Measurements from ENCODE around the gene TGFBR2. TPM values are rescaled to one million over a fixed set of nuclear protein-coding genes. Genes with fewer than 3 reads are reported as not detected.

TGFBR2 gene
- total RNA-seq, 1 donor from 2014 or later: 289 TPM

GRCh38 chr3:30641416-30642251, 35.2 kb downstream of the TGFBR2 start:
- H3K4me1 ChIP-seq: peaks cover 88% of the 10 kb centered on the region
- H3K27me3 ChIP-seq (ENCODE audit: low read depth): no peaks in the 10 kb centered on the region
- intact Hi-C loops (cut with DNase I): no loop called here
- no peak overlapping the region for H3K27ac ChIP-seq
- DNase-seq (no peak), ATAC-seq (no peak)
- H3K4me3 ChIP-seq: no peak overlapping the region
- no peaks in the 10 kb centered on the region for H3K9me3 ChIP-seq
- TF ChIP-seq CTCF (IDR thresholded peaks at IDR 0.05): no peak
- peaks cover 21% of the 10 kb centered on the region for H3K36me3 ChIP-seq

GRCh38 chr3:30642849-30643361, 36.5 kb downstream of the TGFBR2 start:
- peak overlapping the region; percentile 38 for H3K27ac ChIP-seq
- ATAC-seq (no peak), DNase-seq (no peak)
- no peaks in the 10 kb centered on the region for H3K9me3 ChIP-seq
- H3K4me3 ChIP-seq: no peak overlapping the region
- peaks cover 34% of the 10 kb centered on the region for H3K36me3 ChIP-seq
- H3K27me3 ChIP-seq (ENCODE audit: low read depth): no peaks in the 10 kb centered on the region
- intact Hi-C loops (cut with DNase I): no loop called here
- peaks cover 98% of the 10 kb centered on the region for H3K4me1 ChIP-seq
- TF ChIP-seq CTCF (IDR thresholded peaks at IDR 0.05): no peak

- ATAC-seq (peak; percentile 14 to 64), DNase-seq (no peak)
- intact Hi-C loops (cut with DNase I): no loop called here
- Histone ChIP-seq H3K27ac (peak overlapping the region; percentile 38), H3K9me3 (no peaks in the 10 kb centered on the region), H3K4me3 (no peak overlapping the region), H3K36me3 (peaks cover 42% of the 10 kb centered on the region), H3K4me1 (peaks cover 96% of the 10 kb centered on the region), H3K27me3 (ENCODE audit: low read depth) (no peaks in the 10 kb centered on the region)
- no peak for TF ChIP-seq CTCF (IDR thresholded peaks at IDR 0.05)
Measured at GRCh38 chr3:30643763-30644462, 37.5 kb downstream of the TGFBR2 start.

GRCh38 chr3:30644615-30645014, 38.2 kb downstream of the TGFBR2 start:
- Histone ChIP-seq H3K4me3 (no peak overlapping the region), H3K4me1 (peaks cover 96% of the 10 kb centered on the region), H3K27ac (peak overlapping the region; percentile 38), H3K9me3 (no peaks in the 10 kb centered on the region), H3K27me3 (ENCODE audit: low read depth) (no peaks in the 10 kb centered on the region), H3K36me3 (peaks cover 49% of the 10 kb centered on the region)
- ATAC-seq (no peak), DNase-seq (no peak)
- intact Hi-C loops (cut with DNase I): no loop called here
- no peak for TF ChIP-seq CTCF (IDR thresholded peaks at IDR 0.05)

GRCh38 chr3:30645077-30645476, 38.7 kb downstream of the TGFBR2 start:
- peak overlapping the region; percentile 7 for H3K27ac ChIP-seq
- H3K27me3 ChIP-seq (ENCODE audit: low read depth): no peaks in the 10 kb centered on the region
- no peak for DNase-seq
- ATAC-seq: no peak
- H3K4me1 ChIP-seq: peaks cover 97% of the 10 kb centered on the region
- no peaks in the 10 kb centered on the region for H3K9me3 ChIP-seq
- TF ChIP-seq CTCF (IDR thresholded peaks at IDR 0.05): no peak
- peaks cover 54% of the 10 kb centered on the region for H3K36me3 ChIP-seq
- intact Hi-C loops (cut with DNase I): no loop called here
- no peak overlapping the region for H3K4me3 ChIP-seq

Data from lower lobe of right lung (tissue), 2 donors.